GM21360 (cell line): Measurements from ENCODE around the gene SIAH3.

Experiments used
- ATAC-seq: cut with Tn5 transposase; IDR thresholded peaks from one replicate; pipeline ENCODE4 v1.9.1; 2021; ENCODE audit warnings: mild to moderate bottlenecking, moderate library complexity; ENCODE audit not compliant: unreplicated experiment

Gene SIAH3

DNA sequence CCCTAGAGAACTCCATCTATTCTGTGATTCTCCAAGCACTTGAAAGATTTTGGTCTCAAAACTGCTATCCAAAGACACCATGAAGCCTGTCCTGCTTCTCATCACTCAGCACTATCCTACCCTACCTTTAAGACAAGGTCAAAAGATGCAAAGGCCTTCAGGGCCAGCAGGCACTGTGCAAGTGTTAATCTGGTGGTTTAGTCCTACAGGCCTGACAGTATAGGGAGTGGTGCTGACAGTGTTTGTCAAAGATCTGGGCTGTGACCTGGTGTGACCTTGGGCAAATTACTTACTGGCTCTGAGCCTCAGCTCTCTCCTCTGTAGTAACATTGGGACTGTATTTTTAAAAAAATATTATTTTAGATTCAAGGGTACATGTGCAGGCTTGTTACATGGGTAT lies 28.0 kb downstream of the SIAH3 start:
- no peak for ATAC-seq

GRCh38 chr13:45821811-45822210 lies 29.7 kb downstream of the SIAH3 start:
- ATAC-seq = no peak

- ATAC-seq = no peak
These were observed 31.3 kb downstream of the SIAH3 start for GRCh38 chr13:45820106-45820838.

DNA sequence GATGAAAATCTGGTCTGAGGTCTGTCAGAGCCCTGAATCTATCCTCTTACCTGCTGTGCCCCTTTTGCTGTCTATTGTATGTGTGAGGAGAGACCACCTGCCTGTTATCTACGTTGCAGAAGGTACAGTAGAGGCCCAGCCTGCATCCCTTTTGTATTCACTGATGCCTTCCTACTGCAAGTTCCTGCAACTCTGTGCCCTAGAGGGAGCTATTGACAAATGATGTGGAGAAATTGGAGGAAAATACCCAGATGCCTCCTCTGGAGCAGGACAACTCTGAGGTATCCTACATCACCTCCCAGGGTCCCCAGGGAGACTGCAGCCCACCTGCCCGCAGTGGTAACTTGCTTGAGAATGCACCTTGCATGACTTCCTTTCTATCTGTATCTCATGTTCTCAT lies 33.7 kb downstream of the SIAH3 start:
- no peak for ATAC-seq

DNA sequence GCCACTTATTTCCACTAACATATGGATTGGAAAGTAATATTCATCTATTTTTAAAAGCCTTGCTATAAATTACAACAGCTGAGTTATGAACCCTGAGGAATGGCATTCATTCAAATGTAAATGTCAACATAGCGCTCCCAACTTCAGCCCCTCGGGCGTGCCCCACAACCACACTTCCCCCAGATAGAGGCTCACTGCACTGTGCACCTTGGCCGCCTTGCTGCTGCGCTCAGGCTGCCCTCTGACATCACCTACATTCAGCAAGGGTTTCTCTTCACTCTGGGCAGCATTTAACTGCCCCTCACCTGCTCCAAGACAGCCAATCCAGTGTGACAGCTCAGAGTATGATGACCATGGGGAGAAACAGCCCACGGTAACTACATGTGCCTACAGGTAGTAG lies 35.1 kb downstream of the SIAH3 start:
- ATAC-seq = no peak

DNA sequence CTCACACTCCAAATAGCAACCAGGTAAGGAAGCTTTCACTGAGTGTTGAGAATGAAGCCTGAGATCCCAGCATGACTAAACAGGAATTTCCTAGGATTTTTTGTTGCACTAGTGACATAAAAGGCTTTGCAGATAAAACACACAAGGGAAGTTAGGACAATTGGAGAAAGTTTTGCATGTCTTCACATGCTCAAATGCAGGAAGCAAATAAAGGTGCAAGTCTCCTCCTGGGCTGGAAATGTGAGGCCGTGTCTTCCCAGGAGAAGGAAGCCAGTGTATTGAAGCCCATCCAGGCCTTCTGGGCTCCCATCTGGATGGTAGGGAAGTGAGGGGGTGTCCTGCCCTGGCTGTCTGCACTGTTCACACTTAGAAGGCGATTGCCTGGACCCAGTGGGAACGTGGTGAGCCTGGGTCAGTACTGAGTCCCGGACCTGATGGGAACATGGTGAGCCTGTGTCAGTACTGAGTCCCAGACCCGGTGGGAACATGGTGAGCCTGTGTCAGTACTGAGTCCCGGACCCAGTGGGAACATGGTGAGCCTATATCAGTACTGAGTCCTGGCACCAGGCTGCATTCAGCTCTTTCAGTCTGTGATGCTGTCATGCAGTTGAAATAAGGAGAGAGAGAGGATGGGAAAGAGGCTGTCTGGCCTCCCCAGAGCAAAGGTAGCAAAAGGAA lies 38.7 kb downstream of the SIAH3 start:
- ATAC-seq = no peak

- no peak for ATAC-seq
These were observed 39.5 kb downstream of the SIAH3 start for GRCh38 chr13:45811891-45812694.

DNA sequence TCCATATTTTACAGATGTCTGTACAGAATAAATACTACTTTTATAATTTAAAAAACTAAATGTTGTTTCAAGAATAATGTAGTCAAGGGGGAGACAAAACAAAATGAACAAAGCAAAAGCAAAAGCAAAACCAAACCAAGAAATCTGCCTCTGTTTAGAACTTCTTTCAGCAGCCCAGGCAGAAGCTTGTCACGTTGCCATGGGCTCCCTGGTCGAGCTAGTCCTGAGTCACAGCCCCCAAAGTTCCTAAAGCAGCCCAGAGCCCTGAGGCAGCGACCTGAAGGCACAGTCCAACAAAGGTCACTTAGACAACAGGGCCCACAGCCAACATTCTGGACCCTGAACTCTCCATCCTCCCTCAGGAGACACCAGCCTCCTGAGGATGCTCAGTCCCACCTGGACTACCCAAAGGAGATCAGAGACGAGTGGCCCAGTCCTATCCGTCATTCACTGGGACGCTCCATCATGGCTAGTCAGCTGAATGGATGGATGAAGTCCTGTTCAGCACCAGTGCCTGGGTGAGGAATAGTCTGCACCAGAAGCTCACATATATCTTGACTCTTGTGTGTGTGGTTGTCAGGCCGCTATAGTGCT lies 41.7 kb downstream of the SIAH3 start:
- ATAC-seq = no peak

DNA sequence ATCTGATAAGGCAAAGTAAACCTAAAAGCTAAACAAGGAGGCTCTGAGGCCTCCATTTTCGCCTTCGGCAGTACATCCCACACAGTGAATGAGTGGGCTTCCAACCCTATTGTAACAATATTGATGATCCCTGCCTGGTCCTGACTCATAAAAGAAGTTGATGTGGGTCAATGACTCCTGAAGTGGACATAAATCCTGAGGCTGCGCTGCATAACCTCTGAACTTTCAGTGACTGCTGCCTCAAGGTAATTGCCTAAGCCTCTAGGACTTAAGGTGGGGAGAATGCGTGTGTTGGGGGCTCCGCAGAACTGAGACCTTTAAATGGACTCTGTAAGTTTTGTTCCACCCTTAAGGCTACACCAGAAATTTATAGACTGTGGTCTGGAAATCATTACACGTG lies 42.6 kb downstream of the SIAH3 start:
- ATAC-seq = no peak

DNA sequence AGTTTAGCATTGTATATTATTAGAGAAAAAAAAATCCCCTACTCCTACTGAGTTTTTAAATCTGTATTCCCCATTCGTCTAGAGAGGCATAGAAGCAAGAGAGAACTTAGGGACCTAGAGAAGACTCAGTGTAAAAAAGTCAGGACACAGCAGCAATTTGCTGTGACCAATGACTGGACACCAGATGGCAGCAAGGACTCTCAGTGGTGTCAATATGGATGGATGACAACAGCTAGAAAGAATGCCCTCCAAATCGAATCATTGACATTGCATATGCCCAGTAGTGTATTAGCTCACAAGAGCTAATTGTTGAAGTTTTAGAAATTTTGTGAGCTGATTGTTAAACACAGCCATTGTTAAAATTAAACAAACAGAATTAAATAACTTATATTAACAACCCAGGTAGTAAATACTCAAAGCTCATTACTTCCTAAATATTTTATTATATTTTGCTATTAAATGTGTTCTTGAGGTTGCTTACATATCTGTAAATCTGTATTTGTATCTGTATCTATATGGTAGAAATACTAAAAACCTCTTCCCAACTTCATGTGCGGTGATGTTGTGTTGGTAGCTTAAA lies 43.9 kb downstream of the SIAH3 start:
- no peak for ATAC-seq

GRCh38 chr13:45800485-45800884 lies 51.1 kb downstream of the SIAH3 start:
- no peak for ATAC-seq

DNA sequence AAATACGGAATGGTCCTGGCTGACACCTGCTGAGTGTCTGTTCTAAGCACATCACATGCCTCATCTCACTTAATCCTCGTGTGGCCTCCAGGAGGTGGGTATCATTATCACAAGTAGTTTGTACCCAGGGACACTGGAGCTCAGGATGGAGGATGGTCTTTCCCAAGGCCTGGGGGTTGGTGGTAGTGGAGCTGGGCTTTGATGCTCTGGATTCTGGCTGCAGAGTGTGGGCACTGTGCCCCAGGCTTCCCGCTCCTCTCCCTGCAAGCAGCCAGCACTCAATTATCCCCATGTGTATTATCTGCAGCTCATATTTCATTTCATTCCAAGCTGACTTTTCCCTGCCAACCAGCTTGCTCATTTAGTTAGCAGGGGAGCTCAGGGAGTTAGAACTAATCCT lies 52.1 kb downstream of the SIAH3 start:
- ATAC-seq = no peak

DNA sequence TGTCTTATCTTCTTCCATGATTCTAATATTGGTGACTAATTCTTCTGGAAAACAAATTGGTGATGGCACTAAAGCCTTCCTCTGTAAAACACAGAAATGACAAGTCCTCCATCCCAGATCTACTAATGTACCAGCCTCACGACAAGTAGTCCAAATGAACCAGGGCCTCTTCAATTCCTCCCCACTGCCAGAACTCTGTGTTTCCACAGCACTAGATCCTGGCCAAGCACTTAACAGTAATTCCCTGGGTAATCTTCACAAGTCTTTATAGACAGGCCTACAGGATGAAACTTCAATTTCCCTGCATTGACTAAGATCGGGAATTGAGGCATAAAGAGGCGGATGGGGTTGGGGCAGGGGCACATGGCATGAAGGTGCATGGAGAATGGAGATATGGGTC lies 52.7 kb downstream of the SIAH3 start:
- no peak for ATAC-seq

DNA sequence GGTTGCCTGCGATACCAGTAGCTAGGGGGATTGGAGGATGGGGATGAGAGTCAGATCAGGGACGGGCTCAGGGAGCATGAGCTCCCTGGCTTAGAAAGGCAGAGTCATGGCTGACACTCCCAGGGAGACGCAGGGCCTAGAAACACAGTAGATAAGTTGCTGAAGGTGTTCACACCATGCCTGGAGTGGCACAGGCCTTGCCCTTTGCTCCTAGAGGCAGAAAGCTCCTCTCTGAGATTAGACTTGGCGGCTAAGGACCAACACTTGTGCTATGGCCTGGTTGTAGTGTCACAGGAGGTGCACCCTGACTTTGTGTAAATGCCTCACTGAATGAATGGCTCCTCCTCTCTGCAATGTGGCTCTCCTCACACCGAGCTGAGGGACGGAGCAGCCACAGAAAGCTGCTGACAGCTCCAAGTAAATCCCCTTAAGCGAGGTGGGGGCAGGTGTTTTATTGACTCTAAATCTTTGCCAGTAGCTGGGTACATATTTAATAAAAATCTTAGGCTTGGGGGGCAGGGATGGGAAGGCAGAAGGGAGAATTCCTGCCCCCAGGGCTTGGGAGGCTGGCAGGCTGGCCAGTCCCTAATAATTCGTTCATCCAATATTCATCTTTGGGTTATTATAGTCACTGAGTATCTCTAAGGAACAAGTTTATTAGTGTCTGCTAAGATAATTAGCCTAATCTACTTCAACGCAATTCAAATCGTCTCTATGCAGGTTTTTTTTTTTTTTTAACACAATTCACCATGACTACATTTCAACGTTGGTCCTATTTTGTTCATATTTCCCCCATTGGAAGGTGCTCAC lies 54.9 kb downstream of the SIAH3 start:
- ATAC-seq = no peak

- ATAC-seq = no peak
These were observed 58.7 kb downstream of the SIAH3 start for GRCh38 chr13:45792827-45793303.

DNA sequence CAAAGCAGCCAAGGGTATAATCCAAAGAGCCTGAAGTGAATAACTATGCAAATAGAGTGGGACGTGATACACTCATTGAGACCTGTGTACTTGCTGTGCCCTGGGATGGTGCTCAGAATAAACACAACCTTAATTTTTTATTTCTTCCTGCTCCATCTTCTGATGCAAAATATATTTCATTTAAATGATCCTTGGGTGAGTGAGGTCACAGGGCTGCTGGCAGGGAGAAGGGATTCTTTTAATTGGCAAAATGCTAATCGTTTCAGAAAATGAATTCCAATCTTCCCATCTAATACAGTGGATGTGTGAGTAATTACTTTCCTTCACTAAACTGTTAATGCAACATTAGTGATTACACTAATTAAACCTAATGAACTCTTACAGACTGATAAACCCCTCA lies 63.5 kb downstream of the SIAH3 start:
- no peak for ATAC-seq

- no peak for ATAC-seq
These were observed 64.2 kb downstream of the SIAH3 start for GRCh38 chr13:45787346-45787745.

DNA sequence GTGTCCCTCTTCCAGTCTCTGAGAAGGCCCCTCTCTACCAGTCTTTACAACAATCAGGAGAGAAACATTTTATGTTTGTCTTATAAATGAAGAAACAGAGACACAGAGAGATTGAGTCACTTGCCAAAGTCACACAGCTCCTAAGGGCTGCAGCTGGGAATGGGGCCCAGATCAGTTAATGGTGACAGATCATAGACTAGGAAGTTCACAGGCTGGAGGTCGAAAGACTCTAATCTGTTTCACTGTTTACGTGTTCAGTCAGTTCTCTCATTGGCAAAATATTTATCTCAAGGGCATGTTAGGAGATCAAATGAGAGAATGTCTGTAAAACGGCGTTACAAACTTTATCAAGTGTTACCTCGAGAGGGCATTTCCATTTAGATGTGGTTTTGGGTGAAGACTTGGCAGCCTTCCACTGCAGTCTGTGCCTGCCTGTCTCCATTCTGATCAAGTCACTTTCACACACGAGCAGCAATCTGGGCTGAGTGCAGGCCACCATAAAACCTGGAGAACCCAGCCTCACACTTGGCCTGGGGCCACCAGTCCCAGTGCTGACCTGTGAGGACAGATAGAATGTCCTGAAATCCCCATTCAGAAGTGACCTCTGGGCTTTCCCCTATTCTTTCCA lies 65.1 kb downstream of the SIAH3 start:
- no peak for ATAC-seq

DNA sequence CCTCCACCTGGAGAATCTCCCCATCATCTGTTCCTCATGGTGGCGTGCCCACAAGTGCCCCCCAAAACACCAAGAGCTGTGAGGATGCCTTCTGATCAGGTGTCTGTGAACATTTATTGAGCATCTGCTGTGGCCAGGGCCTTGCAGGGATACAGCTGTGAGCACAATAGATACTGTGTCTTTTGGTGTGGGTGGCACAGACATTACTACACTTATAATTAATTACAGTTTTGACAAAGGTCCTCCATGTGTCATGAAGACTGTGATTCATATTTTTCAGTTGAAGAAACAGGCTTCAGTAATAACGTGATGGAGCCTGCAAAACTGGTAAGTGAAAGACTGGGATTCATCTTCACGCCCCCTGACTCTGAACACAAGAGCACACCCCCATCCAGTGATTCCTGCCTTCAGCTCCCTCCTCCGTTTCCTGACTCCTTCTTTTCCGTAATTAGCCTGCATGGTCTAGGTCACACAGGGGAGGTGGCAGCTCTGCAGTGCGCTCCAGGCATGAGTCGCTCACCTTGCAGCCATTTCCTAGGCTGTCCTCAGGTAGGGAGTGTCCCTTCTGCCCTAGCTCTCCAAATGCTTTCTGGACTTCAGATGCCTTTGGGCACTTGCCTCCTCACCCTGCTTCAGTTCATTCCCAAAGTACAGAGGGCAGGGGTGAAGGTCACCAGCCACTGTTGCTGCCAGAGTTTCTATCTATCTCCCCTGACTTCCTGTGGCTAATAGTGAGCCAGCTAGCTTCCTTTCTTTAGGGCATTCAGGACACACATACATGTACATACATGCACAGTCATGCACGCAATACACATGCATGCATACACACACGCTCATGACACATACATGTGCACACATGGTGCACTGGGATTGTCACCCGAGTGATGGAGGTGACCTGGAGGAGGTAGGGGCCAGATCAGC lies 66.5 kb downstream of the SIAH3 start:
- ATAC-seq = no peak
